Muscle layer of duodenum (tissue), 2 donors: ENCODE results near the gene P3H2.

Experiments
- H3K27ac ChIP-seq: one replicate; pipeline ENCODE4 v1.7.0; 2013; ENCODE audit warnings: mild to moderate bottlenecking, low read length
- H3K27me3 ChIP-seq: one replicate; pipeline ENCODE4 v1.7.0; 2013; ENCODE audit warnings: low read depth, mild to moderate bottlenecking, control low read depth, low read length
- H3K36me3 ChIP-seq, 2 donors: one replicate each; pipeline ENCODE4 v1.7.0; 2013; ENCODE audit warnings: low read length in 2 of 2, control low read depth in 1 of 2, mild to moderate bottlenecking in 1 of 2; ENCODE audit not compliant: insufficient read depth in 2 of 2, control insufficient read depth in 1 of 2
- H3K4me1 ChIP-seq, 2 donors: one replicate each; pipeline ENCODE4 v1.7.0; 2013; ENCODE audit warnings: low read length in 2 of 2, mild to moderate bottlenecking in 2 of 2, control low read depth in 1 of 2, moderate library complexity in 1 of 2; ENCODE audit not compliant: insufficient read depth in 2 of 2, control insufficient read depth in 1 of 2
- H3K4me3 ChIP-seq, 2 donors: one replicate each; pipeline ENCODE4 v1.7.0; 2013; ENCODE audit warnings: low read length in 2 of 2, low read depth in 1 of 2, mild to moderate bottlenecking in 1 of 2
- H3K9me3 ChIP-seq, 2 donors: one replicate each; pipeline ENCODE4 v1.7.0; 2013; ENCODE audit warnings: low read length in 2 of 2, control low read depth in 1 of 2, mild to moderate bottlenecking in 1 of 2; ENCODE audit not compliant: control insufficient read depth in 1 of 2
- donor health status: healthy.

The P3H2 gene

DNA sequence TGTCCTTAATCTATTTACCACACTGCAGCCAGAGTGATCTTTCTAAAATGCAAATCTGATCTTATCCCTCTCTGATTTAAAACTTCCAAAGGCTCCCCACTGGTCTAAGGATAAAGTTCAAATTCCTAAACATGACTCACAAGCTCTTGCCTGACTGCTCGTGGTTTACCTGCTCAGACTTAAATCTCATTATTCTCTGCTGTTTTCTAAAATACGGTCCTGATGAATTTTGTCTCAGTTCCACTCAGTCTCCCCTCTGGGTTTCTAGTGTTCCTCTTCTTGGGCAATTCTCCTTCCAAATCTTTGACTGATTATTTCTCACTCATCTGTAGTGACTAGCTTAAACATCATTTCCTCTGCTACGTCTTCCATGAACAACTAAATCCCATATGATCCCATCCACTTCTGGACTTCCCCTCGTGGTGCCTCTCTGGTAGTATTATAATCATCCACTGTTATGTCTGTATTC is 108.3 kb downstream of the P3H2 start:
- Histone ChIP-seq H3K4me3 (no peak overlapping the region), H3K36me3 (no peaks in the 10 kb centered on the region), H3K27me3 (no peaks in the 10 kb centered on the region), H3K9me3 (no peaks in the 10 kb centered on the region), H3K27ac (no peak overlapping the region), H3K4me1 (no peaks in the 10 kb centered on the region)

DNA sequence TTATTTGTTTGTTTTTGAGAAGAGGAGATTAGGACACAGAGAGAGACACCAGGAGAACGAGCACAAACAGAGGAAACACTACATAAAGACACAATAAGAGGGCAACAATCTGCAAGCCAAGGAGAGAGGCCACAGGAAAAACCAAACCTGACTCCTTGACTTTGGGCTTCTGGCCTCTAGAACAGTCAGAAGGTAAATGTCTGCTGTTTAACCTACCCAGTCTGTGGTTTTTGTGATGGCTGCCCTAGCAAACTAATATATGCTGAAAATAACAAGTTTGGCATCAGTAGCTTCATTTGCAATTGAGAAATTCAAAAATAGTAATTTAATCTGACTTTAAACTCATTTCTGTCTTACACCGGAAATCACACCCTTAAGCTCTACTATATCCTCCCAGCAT is 110.2 kb downstream of the P3H2 start:
- no peak overlapping the region for H3K27ac ChIP-seq
- H3K9me3 ChIP-seq, result no peaks in the 10 kb centered on the region
- H3K36me3 ChIP-seq, result no peaks in the 10 kb centered on the region
- peaks cover 0 to 10% of the 10 kb centered on the region in 2 donors for H3K4me1 ChIP-seq
- H3K4me3 ChIP-seq, result no peak overlapping the region
- no peaks in the 10 kb centered on the region for H3K27me3 ChIP-seq

DNA sequence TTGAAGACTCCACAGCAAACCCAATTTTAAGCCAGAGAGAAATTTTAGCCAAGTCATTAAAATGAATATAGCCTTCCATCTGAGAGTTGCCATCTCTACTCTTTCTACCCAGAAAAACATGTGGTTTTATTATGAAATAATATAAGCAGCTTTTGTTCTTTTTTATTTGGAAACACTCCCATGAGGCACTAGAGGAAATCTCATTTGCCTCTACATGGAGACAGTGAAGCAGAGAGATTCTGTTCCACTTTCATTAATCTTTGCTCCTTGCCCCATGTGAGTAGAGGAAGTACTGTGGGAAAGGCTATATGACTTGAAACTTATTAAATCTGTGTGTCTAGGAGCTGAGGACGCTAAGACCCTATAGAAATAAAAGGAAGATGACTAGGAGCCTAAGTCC is 111.1 kb downstream of the P3H2 start:
- no peaks in the 10 kb centered on the region for H3K36me3 ChIP-seq
- H3K27ac ChIP-seq, result no peak overlapping the region
- H3K4me3 ChIP-seq, result no peak overlapping the region
- H3K9me3 ChIP-seq, result no peaks in the 10 kb centered on the region
- H3K27me3 ChIP-seq, result no peaks in the 10 kb centered on the region
- peaks cover 0 to 10% of the 10 kb centered on the region in 2 donors for H3K4me1 ChIP-seq

DNA sequence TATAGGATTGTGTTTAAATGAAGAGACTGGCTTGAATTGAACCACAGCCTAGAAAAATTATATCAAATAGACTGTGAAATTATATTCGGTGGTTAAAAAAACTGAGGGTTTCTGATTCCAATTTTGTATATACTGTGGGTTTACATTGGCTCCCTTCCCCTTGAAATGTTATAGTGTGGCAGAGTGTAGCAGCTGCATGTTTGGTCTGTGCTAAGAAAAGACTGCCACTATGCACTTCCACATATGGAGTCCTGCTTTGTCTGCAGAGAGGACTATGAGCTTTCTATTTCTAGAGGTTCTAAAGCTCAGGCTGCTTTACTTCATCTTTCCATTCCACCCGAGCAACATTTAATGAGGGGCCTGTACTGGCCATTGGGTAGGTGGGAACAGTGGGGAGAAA is 112.3 kb downstream of the P3H2 start:
- H3K27me3 ChIP-seq, result no peaks in the 10 kb centered on the region
- H3K36me3 ChIP-seq, result no peaks in the 10 kb centered on the region
- H3K4me1 ChIP-seq, result peaks cover 0 to 10% of the 10 kb centered on the region in 2 donors
- H3K27ac ChIP-seq, result no peak overlapping the region
- no peaks in the 10 kb centered on the region for H3K9me3 ChIP-seq
- H3K4me3 ChIP-seq, result no peak overlapping the region

DNA sequence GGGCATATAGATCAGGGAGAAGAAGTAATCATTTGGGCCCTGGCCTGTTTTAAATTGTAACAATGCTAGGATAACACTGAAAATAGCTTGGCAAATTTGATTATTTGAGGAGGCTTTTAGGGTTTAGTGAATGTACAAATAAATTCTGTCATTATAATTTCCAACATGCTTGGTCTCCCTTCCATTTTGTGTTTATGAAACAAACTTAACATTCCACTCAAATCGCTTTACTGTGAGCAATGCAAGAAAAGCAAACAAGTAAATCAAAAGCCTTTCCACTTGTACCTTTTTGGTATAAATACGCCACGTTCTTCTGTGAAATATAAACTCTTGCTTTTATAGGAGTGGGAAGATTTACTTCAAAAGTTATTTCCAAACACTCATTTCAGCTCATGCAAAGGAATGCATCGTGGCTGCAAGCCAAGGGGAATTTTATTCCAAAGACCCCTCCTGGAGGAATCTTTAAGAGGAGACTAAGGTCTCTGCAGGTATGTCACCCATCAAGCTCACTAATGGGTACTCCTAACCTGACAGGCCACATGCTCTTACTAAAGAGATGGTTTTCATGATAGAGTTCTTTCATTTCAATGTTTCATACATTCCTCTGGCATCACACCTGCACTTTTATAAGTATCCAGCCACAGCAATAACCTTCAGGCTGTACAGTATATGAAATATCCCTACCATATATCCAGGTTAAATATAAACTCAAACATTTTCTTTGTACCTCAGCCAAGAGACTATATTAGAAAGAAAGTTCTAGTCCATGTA is 115.2 kb downstream of the P3H2 start:
- H3K4me3 ChIP-seq, result no peak overlapping the region
- peaks cover 0 to 13% of the 10 kb centered on the region in 2 donors for H3K4me1 ChIP-seq
- no peaks in the 10 kb centered on the region for H3K36me3 ChIP-seq
- no peaks in the 10 kb centered on the region for H3K9me3 ChIP-seq
- H3K27me3 ChIP-seq, result no peaks in the 10 kb centered on the region
- no peak overlapping the region for H3K27ac ChIP-seq

DNA sequence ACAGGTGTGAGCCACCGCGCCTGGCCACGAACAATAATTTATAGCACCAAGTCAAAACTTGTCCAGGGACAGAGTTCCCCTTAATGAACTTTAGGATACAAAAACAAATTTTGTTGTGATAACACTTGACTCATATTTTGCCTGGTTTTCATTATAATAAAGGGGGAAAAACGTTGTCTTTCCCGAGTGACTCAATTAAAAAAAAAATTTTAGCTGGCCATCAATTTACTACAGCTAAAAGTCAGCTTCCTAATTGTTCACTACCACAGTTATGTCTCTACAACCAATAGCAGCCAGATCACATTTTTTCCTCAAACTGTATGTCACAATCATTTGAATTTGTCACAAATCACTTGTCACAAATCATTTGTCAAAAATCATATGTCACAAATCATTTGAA is 116.0 kb downstream of the P3H2 start:
- no peak overlapping the region for H3K4me3 ChIP-seq
- no peak overlapping the region for H3K27ac ChIP-seq
- H3K4me1 ChIP-seq, result peaks cover 0 to 13% of the 10 kb centered on the region in 2 donors
- no peaks in the 10 kb centered on the region for H3K36me3 ChIP-seq
- no peaks in the 10 kb centered on the region for H3K9me3 ChIP-seq
- H3K27me3 ChIP-seq, result no peaks in the 10 kb centered on the region

DNA sequence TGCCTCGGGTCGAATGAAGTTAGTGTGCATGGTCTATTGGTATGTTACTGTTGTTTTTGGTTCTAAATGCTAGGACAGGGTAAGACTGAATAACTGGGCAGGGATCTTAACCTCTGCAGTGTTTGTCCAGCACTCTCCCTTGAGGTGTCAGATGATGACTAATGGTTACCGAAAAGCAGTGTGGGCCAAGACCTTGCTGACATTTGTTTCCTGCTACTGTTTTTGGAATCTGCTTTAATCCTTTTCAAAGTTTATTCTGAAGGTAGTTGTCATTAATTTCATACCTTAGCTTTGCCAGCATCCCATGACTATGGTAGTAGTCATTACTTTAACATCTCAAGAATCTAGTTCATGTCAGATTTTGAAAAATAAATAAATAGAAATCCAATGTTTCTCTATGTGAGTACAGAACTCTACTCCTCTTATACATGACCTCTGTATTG is 117.0 kb downstream of the P3H2 start:
- Histone ChIP-seq H3K27ac (peak overlapping the region; percentile 39), H3K4me1 (peaks cover 0 to 13% of the 10 kb centered on the region in 2 donors), H3K4me3 (no peak overlapping the region)

DNA sequence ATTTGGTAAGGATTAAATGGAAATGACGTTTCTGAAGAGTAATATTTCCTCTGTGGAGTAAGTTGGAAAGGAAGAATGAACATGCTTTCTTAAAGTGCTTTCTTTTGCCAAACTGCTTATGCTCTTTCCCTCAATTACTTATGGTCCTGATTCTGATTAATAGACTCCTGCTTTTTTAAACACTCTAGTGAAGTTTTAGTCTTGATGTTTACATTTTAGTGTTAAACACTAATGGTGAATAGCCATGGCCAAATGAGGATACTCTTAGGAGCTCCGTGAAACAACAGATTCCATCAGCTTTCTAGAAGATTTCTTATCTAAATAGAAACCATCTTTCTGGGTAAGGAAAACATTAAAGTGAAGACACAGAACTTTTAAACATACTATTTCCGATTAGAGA is 117.6 kb downstream of the P3H2 start:
- Histone ChIP-seq H3K4me3 (no peak overlapping the region), H3K27ac (peak overlapping the region; percentile 39), H3K36me3 (no peaks in the 10 kb centered on the region), H3K9me3 (no peaks in the 10 kb centered on the region), H3K4me1 (peaks cover 0 to 13% of the 10 kb centered on the region in 2 donors), H3K27me3 (no peaks in the 10 kb centered on the region)

More for the DNA sequence above, 117.0 kb downstream of the P3H2 start:
- Histone ChIP-seq H3K27me3 (no peaks in the 10 kb centered on the region), H3K36me3 (no peaks in the 10 kb centered on the region), H3K9me3 (no peaks in the 10 kb centered on the region)

DNA sequence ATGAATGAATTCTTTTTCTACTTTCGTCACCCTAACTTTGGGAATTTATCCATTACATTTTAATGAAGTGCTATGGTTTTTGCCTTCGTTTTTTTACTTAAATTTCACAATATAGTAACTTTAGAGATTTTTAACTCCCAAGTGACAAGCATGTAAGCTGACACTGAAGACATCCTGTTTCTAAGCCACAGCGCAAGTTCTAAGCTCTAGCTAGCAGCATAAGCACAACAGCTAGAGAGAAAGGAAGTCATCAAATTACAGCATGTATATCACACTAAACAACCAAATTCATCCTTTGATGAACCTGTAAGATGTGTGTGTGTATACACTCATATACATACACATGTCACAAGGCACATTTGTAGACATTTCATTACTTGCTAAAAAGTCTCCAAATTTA is 119.3 kb downstream of the P3H2 start:
- Histone ChIP-seq H3K4me1 (peaks cover 0 to 6% of the 10 kb centered on the region in 2 donors), H3K27me3 (no peaks in the 10 kb centered on the region), H3K4me3 (no peak overlapping the region), H3K27ac (no peak overlapping the region), H3K9me3 (no peaks in the 10 kb centered on the region), H3K36me3 (no peaks in the 10 kb centered on the region)

DNA sequence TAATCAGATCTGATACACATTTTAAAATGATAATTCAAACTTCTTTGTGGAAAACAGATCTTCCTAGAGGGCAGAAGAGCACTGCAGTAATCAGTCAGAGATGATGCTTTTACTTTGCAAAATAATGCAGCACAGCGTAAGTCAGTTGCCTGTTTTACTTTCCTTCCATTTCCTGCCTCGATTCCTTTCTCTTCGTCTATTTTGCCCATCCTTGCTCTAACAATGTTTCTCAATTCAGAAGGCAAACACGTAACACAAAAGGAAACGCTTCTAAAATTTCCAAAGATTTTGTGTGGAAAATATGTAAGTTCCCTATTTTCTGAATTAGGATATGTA is 119.9 kb downstream of the P3H2 start:
- peaks cover 0 to 6% of the 10 kb centered on the region in 2 donors for H3K4me1 ChIP-seq
- no peak overlapping the region for H3K4me3 ChIP-seq
- H3K9me3 ChIP-seq, result no peaks in the 10 kb centered on the region
- H3K27ac ChIP-seq, result no peak overlapping the region
- no peaks in the 10 kb centered on the region for H3K36me3 ChIP-seq
- H3K27me3 ChIP-seq, result no peaks in the 10 kb centered on the region

DNA sequence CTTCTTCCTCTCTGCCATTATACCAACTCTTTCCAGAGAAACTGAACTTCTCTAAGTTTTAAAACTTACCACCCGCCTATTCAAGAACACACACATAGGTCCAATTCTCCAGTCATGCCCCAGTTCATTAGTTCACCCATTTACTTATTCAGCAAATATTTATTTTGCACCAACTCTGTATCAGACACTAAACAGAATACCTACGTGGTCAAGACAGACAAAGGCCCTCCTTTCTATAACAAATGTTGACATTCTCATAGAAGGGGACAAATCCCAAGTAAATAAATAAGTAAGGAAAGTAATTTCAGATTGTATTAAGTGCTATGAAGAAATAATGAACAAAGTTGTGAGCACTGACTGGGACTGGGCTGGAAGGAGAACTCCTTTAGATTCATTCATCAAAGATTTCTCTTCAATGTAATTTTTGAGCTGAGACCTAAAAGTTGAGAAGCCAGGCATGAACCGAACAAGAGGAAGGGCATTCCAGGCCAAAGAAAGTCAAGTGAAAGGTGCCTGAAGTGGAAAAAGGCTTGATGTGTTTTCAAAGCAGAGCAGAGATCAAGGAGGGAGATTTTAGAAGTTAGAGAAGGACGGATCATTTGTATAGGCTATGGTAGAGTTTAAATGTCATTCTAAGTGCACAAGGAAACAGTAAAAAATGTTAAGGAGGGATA is 120.4 kb downstream of the P3H2 start:
- Histone ChIP-seq H3K4me3 (no peak overlapping the region), H3K4me1 (peaks cover 0 to 3% of the 10 kb centered on the region in 2 donors), H3K9me3 (no peaks in the 10 kb centered on the region), H3K27me3 (no peaks in the 10 kb centered on the region), H3K36me3 (no peaks in the 10 kb centered on the region), H3K27ac (no peak overlapping the region)
